ENCODE results near the gene CBFB.

The CBFB gene

DNA sequence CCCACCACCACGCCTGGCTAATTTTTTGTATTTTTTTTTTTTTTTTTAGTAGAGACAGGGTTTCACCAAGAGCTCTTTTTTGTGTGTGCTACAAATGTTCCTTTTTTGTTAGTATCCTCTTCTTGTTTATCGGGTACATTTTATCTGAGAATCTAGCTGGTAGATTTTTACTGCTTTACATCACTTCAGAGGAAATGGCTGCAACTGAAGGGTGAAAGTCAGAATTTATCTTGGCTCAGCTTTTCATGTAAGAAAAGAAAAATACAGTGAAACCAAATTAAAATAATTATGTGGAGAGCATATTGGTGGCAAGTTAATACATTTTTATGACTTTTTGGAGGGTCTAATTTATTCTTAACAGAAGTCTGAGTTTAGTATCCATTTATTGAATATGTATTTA is 26.0 kb downstream of the CBFB start:
- TF ChIP-seq, protein P1, sequence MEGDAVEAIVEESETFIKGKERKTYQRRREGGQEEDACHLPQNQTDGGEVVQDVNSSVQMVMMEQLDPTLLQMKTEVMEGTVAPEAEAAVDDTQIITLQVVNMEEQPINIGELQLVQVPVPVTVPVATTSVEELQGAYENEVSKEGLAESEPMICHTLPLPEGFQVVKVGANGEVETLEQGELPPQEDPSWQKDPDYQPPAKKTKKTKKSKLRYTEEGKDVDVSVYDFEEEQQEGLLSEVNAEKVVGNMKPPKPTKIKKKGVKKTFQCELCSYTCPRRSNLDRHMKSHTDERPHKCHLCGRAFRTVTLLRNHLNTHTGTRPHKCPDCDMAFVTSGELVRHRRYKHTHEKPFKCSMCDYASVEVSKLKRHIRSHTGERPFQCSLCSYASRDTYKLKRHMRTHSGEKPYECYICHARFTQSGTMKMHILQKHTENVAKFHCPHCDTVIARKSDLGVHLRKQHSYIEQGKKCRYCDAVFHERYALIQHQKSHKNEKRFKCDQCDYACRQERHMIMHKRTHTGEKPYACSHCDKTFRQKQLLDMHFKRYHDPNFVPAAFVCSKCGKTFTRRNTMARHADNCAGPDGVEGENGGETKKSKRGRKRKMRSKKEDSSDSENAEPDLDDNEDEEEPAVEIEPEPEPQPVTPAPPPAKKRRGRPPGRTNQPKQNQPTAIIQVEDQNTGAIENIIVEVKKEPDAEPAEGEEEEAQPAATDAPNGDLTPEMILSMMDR (IDR thresholded peaks at IDR 0.05; ENCODE audit: insufficient read depth, low read depth, low read length, missing control alignments) = no peak
- no peak for DNase-seq (ENCODE audit: low read depth)
- no peak overlapping the region for H3K4me3 ChIP-seq (ENCODE audit: low read depth, low read length)

DNA sequence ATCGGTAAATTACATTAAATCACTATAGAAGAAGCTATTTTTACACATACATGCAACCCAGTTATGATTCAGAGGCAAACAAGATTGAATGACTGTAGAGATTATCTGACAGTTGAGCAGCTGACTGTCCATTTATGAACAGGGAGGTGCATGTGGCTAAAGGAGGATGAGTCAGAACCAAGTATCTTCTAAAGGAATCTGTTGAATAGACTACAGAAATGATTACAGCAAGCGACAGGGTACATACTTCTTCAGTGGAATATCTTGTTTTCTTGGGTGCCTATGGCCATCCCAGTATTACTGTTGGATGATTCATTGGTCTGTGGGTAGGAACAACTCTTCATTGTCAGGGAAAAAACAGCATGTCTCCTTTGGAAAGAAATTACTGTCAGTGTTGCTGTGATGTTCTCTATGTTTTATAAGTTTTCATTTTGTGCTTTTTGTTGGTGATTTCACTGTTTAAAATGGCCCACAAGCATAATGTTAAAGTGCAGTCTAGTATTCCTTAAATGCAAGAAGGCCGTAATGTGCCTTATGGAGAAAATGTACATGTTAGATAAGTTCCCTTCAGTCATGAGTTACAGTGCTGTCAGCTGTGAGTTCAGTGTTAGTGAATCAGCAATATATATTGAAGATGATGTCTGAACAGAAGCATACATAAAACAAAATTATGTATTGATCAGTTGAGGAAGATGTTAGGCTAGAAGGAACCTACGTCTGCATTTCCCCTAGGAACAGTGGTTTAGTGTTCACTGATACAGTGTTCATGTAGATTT is 27.0 kb downstream of the CBFB start:
- peak; percentile 56 for DNase-seq (ENCODE audit: low read depth)
- TF ChIP-seq, protein P1 (IDR thresholded peaks at IDR 0.05; ENCODE audit: insufficient read depth, low read depth, low read length, missing control alignments) = no peak
- no peak overlapping the region for H3K4me3 ChIP-seq (ENCODE audit: low read depth, low read length)

GRCh38 chr16:67063008-67063407 is 34.1 kb downstream of the CBFB start:
- no peak overlapping the region for H3K4me3 ChIP-seq (ENCODE audit: low read depth, low read length)
- DNase-seq (ENCODE audit: low read depth) = peak; percentile 17
- TF ChIP-seq, protein P1 (IDR thresholded peaks at IDR 0.05; ENCODE audit: insufficient read depth, low read depth, low read length, missing control alignments) = no peak

DNA sequence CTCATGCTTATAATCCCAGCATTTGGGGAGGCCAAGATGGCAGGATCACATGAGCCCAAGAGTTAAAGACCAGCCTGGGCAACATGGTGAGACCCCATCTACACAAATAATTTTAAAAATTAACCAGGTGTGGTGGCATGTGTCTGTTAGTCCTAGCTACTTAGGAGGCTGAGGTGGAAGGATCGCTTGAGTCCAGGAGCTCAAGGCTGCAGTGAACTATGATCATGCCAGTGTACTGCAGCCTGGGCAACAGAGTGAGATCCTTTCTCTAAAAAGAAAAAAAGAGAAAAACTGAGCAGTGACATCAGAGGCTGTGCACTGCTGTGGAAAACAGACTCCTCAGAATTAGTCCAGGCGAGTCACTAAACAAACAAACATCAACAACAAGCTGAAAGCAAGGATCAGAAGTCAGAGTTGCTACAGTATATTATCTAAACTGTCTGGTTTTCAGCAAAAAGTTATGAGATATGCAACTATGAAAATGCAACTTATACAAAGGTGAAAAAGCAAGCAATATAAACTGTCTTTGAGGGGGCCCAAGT is 39.3 kb downstream of the CBFB start:
- TF ChIP-seq, protein P1 (IDR thresholded peaks at IDR 0.05; ENCODE audit: insufficient read depth, low read depth, low read length, missing control alignments) = no peak
- H3K4me3 ChIP-seq (ENCODE audit: low read depth, low read length) = no peak overlapping the region
- no peak for DNase-seq (ENCODE audit: low read depth)

DNA sequence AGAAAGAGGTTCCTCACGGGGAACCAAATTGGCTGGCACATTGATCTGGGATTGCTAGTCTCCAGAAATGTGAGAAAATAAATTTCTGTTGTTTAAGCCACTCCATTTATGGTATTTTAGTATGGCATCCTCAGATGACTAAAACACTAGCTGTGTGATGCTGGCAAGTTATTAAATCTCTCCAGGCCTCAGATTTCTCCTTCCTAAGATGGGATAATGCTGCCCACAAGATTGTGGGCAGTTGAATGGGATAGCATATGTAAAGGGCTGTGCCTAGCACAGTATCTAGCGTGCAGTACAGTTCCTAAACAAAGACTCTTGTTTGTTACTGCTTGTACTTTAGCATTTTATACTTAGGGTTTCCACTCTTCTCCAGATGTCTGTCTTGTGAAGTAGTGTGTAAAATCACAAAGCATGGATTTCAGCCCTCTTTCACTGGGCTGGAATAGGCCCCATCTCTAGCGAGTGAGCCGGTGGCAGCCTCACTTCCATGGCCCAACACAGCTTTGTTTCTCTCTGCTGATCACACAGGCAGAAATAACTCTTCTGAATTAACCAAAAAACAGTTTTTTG is 42.6 kb downstream of the CBFB start:
- no peak overlapping the region for H3K4me3 ChIP-seq (ENCODE audit: low read depth, low read length)
- no peak for DNase-seq (ENCODE audit: low read depth)
- TF ChIP-seq, protein P1 (IDR thresholded peaks at IDR 0.05; ENCODE audit: insufficient read depth, low read depth, low read length, missing control alignments) = no peak

DNA sequence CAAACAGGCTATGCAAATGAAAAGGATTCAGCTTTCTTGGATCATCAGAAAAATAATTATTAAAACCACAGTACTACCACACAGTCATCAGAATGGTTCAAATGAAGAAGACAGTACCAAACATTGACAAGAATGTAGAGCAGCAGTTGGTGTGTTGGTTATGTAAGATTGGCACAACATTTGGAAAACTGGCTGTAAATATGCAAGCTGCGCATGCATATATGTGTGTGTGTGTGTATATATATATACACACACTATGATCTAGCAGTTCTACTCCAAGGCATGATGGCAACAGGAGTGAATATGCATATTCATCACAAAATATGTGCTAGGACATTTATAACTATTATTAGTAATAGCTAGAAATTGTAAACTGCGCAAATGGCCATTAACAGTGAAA is 46.4 kb downstream of the CBFB start:
- DNase-seq (ENCODE audit: low read depth) = no peak

More for the DNA sequence above, 46.4 kb downstream of the CBFB start:
- TF ChIP-seq, protein P1 (IDR thresholded peaks at IDR 0.05; ENCODE audit: insufficient read depth, low read depth, low read length, missing control alignments) = no peak
- H3K4me3 ChIP-seq (ENCODE audit: low read depth, low read length) = no peak overlapping the region

Measured in GM12865 (cell line).